Measurements from ENCODE around the gene DOC2B.

GRCh38 chr17:149897-150584 is 31.4 kb downstream of the DOC2B start:
- no peak for TF ChIP-seq CTCF (IDR thresholded peaks at IDR 0.05)
- no peak for TF ChIP-seq POLR2AphosphoS5 (IDR thresholded peaks at IDR 0.05; ENCODE audit: low read depth, low read length)
- no peak for TF ChIP-seq SIN3A (IDR thresholded peaks at IDR 0.05; ENCODE audit: borderline replicate concordance, low read depth, low read length)
- no peak for TF ChIP-seq USF2 (IDR thresholded peaks at IDR 0.05; ENCODE audit: borderline replicate concordance, low read depth, low read length)
- no peak for TF ChIP-seq YY1 (IDR thresholded peaks at IDR 0.05; ENCODE audit: low read depth)
- no peak for TF ChIP-seq JUND (IDR thresholded peaks at IDR 0.05)
- no peak for TF ChIP-seq RFX5 (IDR thresholded peaks at IDR 0.05; ENCODE audit: low read length)
- TF ChIP-seq ZBTB33 (IDR thresholded peaks at IDR 0.05; ENCODE audit: borderline replicate concordance, low read depth): no peak
- no peak for TF ChIP-seq EP300 (IDR thresholded peaks at IDR 0.05; ENCODE audit: borderline replicate concordance in 1 of 2, low read depth in 1 of 2, low read length in 1 of 2)
- TF ChIP-seq, protein P1, sequence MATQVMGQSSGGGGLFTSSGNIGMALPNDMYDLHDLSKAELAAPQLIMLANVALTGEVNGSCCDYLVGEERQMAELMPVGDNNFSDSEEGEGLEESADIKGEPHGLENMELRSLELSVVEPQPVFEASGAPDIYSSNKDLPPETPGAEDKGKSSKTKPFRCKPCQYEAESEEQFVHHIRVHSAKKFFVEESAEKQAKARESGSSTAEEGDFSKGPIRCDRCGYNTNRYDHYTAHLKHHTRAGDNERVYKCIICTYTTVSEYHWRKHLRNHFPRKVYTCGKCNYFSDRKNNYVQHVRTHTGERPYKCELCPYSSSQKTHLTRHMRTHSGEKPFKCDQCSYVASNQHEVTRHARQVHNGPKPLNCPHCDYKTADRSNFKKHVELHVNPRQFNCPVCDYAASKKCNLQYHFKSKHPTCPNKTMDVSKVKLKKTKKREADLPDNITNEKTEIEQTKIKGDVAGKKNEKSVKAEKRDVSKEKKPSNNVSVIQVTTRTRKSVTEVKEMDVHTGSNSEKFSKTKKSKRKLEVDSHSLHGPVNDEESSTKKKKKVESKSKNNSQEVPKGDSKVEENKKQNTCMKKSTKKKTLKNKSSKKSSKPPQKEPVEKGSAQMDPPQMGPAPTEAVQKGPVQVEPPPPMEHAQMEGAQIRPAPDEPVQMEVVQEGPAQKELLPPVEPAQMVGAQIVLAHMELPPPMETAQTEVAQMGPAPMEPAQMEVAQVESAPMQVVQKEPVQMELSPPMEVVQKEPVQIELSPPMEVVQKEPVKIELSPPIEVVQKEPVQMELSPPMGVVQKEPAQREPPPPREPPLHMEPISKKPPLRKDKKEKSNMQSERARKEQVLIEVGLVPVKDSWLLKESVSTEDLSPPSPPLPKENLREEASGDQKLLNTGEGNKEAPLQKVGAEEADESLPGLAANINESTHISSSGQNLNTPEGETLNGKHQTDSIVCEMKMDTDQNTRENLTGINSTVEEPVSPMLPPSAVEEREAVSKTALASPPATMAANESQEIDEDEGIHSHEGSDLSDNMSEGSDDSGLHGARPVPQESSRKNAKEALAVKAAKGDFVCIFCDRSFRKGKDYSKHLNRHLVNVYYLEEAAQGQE (IDR thresholded peaks at IDR 0.05; ENCODE audit: low read depth, low read length): no peak
- TF ChIP-seq RXRA (IDR thresholded peaks at IDR 0.05; ENCODE audit: borderline replicate concordance, low read depth): no peak
